SK-N-SH treated with all-trans-retinoic acid at 6 μM for 48 hours (cell line): ENCODE results near the gene MYH6.

Source experiments
- ATAC-seq: fragments of 200-7000 bp; cut with Tn5 transposase; 3 replicates; pipeline ENCODE4 v1.9.1; 2020; ENCODE audit warnings: mild to moderate bottlenecking, moderate library complexity
- ARNTL ChIP-seq: fragments of 450-650 bp; formaldehyde crosslinking; IDR thresholded peaks from 2 replicates; pipeline ENCODE4 v1.5.0; 2020; ENCODE audit warnings: low read depth, mild to moderate bottlenecking, moderate library complexity, borderline replicate concordance
- CSDC2 ChIP-seq: fragments of 250-450 bp; sonication (Bioruptor Pico); IDR thresholded peaks from 2 replicates; pipeline ENCODE4 v1.5.0; 2020; ENCODE audit warnings: mild to moderate bottlenecking, moderate library complexity
- GLIS3 ChIP-seq: fragments of 250-450 bp; sonication (Bioruptor Pico); IDR thresholded peaks from 2 replicates; pipeline ENCODE4 v1.5.0; 2020; ENCODE audit warnings: mild to moderate bottlenecking, moderate library complexity
- OSR1 ChIP-seq: fragments of 250-450 bp; sonication (Bioruptor Pico); IDR thresholded peaks from 2 replicates; pipeline ENCODE4 v1.8.0; 2022; ENCODE audit warnings: moderate library complexity, mild to moderate bottlenecking, inconsistent platforms
- RARB ChIP-seq: fragments of 250-450 bp; sonication (Bioruptor Pico); IDR thresholded peaks from 2 replicates; pipeline ENCODE4 v1.8.0; 2021; ENCODE audit warnings: mild to moderate bottlenecking, moderate library complexity
- SNAI2 ChIP-seq: fragments of 250-450 bp; sonication (Bioruptor Pico); IDR thresholded peaks from 2 replicates; pipeline ENCODE4 v1.5.0; 2020; ENCODE audit warnings: mild to moderate bottlenecking, moderate library complexity
- TOX ChIP-seq: fragments of 250-450 bp; sonication (Bioruptor Pico); IDR thresholded peaks from 2 replicates; pipeline ENCODE4 v1.8.0; 2021; ENCODE audit warnings: mild to moderate bottlenecking, moderate library complexity, borderline replicate concordance
- TSHZ2 ChIP-seq: fragments of 250-450 bp; sonication (Bioruptor Pico); IDR thresholded peaks from 2 replicates; pipeline ENCODE4 v1.5.0; 2020; ENCODE audit warnings: mild to moderate bottlenecking, moderate library complexity
- ZC3H10 ChIP-seq: fragments of 250-450 bp; sonication (Bioruptor Pico); IDR thresholded peaks from 2 replicates; pipeline ENCODE4 v1.5.1; 2021; ENCODE audit warnings: mild to moderate bottlenecking, moderate library complexity
- ZFP3 ChIP-seq: fragments of 250-450 bp; sonication (Bioruptor Pico); IDR thresholded peaks from 2 replicates; pipeline ENCODE4 v1.5.0; 2020; ENCODE audit warnings: mild to moderate bottlenecking, moderate library complexity
- ZFP30 ChIP-seq: fragments of 450-650 bp; formaldehyde crosslinking; IDR thresholded peaks from 2 replicates; pipeline ENCODE4 v1.5.0; 2022; ENCODE audit warnings: mild to moderate bottlenecking, moderate library complexity
- ZNF565 ChIP-seq: fragments of 450-650 bp; formaldehyde crosslinking; conservative IDR thresholded peaks from 2 replicates; pipeline ENCODE4 v1.5.0; 2020; ENCODE audit warnings: low read depth, mild to moderate bottlenecking, moderate library complexity
- ZNF8 ChIP-seq: fragments of 450-650 bp; formaldehyde crosslinking; IDR thresholded peaks from 2 replicates; pipeline ENCODE4 v1.5.0; 2020; ENCODE audit warnings: mild to moderate bottlenecking, moderate library complexity
- TF ChIP-seq, protein P1 (sequence below): fragments of 250-450 bp; sonication (Bioruptor Pico); IDR thresholded peaks from 2 replicates; pipeline ENCODE4 v1.8.0; 2020; ENCODE audit warnings: mild to moderate bottlenecking, moderate library complexity, borderline replicate concordance
- TF ChIP-seq, protein P2 (sequence below): fragments of 250-450 bp; sonication (Bioruptor Pico); IDR thresholded peaks from 2 replicates; pipeline ENCODE4 v1.8.0; 2021; ENCODE audit warnings: low read depth, mild to moderate bottlenecking, moderate library complexity, borderline replicate concordance
- TF ChIP-seq, protein P3 (sequence below): fragments of 250-450 bp; sonication (Bioruptor Pico); IDR thresholded peaks from 2 replicates; pipeline ENCODE4 v1.5.1; 2021; ENCODE audit warnings: mild to moderate bottlenecking, moderate library complexity

The MYH6 gene

GRCh38 chr14:23347406-23348296, 60.4 kb downstream of the MYH6 start (continued):
- TF ChIP-seq ARNTL (CRISPR knock-in tag) = no peak
- TF ChIP-seq, protein P1, sequence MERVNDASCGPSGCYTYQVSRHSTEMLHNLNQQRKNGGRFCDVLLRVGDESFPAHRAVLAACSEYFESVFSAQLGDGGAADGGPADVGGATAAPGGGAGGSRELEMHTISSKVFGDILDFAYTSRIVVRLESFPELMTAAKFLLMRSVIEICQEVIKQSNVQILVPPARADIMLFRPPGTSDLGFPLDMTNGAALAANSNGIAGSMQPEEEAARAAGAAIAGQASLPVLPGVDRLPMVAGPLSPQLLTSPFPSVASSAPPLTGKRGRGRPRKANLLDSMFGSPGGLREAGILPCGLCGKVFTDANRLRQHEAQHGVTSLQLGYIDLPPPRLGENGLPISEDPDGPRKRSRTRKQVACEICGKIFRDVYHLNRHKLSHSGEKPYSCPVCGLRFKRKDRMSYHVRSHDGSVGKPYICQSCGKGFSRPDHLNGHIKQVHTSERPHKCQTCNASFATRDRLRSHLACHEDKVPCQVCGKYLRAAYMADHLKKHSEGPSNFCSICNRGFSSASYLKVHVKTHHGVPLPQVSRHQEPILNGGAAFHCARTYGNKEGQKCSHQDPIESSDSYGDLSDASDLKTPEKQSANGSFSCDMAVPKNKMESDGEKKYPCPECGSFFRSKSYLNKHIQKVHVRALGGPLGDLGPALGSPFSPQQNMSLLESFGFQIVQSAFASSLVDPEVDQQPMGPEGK (CRISPR knock-in tag) = no peak
- no peak for TF ChIP-seq ZFP30 (CRISPR knock-in tag)
- TF ChIP-seq ZNF8 (CRISPR knock-in tag) = no peak
- no peak for TF ChIP-seq CSDC2

DNA sequence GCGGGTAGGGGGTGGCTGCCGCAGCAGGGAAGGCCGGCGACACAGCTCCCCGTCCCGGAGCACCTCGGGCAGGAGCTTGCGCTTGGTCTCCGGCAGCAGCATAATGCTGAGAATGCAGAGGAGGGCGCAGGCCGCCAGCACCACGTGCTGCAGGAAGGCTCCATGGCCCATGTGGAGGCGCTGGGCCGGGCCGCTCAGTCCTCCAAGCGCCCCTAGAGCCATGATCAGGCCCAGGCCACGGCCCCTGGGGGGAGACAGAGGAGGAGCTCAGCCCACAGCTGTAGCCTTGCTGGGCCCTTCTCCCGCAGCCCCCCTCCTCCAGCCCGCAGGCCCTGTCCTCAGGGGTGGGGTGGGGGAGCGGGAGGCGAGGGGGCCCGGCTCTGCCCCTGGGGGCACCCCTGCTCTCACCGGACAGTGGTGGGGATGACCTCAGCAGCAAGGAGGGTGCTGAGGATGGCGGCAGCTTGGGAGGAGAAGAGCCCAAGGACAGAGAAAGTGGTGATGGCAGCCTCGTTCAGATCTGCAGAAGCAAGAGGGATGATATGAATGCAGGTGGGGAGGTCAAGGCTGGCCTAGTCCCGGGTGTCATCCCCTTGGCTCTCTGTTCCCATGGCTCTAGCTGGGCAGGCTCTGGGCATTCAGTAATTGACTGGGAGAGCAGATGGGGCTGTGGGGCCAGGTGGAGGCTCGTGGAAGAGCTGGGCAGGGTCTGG, 61.2 kb downstream of the MYH6 start:
- TF ChIP-seq TOX = no peak
- no peak for TF ChIP-seq SNAI2
- TF ChIP-seq, protein P1 (CRISPR knock-in tag) = no peak
- no peak for TF ChIP-seq ZFP3 (CRISPR knock-in tag)
- TF ChIP-seq ARNTL (CRISPR knock-in tag) = no peak
- no peak for TF ChIP-seq ZC3H10 (CRISPR knock-in tag)
- no peak for TF ChIP-seq OSR1 (CRISPR knock-in tag)
- no peak for TF ChIP-seq ZNF565 (CRISPR knock-in tag)
- no peak for TF ChIP-seq CSDC2
- no peak for TF ChIP-seq TSHZ2 (CRISPR knock-in tag)
- no peak for TF ChIP-seq ZFP30 (CRISPR knock-in tag)
- no peak for TF ChIP-seq RARB
- TF ChIP-seq GLIS3 (CRISPR knock-in tag) = no peak
- TF ChIP-seq, protein P2, sequence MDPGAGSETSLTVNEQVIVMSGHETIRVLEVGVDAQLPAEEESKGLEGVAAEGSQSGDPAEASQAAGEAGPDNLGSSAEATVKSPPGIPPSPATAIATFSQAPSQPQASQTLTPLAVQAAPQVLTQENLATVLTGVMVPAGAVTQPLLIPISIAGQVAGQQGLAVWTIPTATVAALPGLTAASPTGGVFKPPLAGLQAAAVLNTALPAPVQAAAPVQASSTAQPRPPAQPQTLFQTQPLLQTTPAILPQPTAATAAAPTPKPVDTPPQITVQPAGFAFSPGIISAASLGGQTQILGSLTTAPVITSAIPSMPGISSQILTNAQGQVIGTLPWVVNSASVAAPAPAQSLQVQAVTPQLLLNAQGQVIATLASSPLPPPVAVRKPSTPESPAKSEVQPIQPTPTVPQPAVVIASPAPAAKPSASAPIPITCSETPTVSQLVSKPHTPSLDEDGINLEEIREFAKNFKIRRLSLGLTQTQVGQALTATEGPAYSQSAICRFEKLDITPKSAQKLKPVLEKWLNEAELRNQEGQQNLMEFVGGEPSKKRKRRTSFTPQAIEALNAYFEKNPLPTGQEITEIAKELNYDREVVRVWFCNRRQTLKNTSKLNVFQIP (CRISPR knock-in tag) = no peak
- TF ChIP-seq, protein P3, sequence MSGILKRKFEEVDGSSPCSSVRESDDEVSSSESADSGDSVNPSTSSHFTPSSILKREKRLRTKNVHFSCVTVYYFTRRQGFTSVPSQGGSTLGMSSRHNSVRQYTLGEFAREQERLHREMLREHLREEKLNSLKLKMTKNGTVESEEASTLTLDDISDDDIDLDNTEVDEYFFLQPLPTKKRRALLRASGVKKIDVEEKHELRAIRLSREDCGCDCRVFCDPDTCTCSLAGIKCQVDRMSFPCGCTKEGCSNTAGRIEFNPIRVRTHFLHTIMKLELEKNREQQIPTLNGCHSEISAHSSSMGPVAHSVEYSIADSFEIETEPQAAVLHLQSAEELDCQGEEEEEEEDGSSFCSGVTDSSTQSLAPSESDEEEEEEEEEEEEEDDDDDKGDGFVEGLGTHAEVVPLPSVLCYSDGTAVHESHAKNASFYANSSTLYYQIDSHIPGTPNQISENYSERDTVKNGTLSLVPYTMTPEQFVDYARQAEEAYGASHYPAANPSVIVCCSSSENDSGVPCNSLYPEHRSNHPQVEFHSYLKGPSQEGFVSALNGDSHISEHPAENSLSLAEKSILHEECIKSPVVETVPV = no peak
- no peak for ATAC-seq

GRCh38 chr14:23345987-23346692, 61.9 kb downstream of the MYH6 start:
- no peak for TF ChIP-seq ZC3H10 (CRISPR knock-in tag)
- TF ChIP-seq ZNF8 (CRISPR knock-in tag) = no peak
- ATAC-seq = no peak
